HG03521 (cell line): Measurements from ENCODE around the gene PMAIP1.

ENCODE experiments used
- ATAC-seq: cut with Tn5 transposase; IDR thresholded peaks from one replicate; pipeline ENCODE4 v1.9.1; 2021; ENCODE audit warnings: mild to moderate bottlenecking, moderate library complexity; ENCODE audit not compliant: unreplicated experiment

Gene PMAIP1

GRCh38 chr18:59951591-59951990 lies 51.8 kb downstream of the PMAIP1 start:
- no peak for ATAC-seq

- no peak for ATAC-seq
Measured at GRCh38 chr18:59952283-59953007, 52.6 kb downstream of the PMAIP1 start.
